RPMI7951 (cell line): ENCODE data around the gene INO80E. TPM values are rescaled to one million over a fixed set of nuclear protein-coding genes. Genes with fewer than 3 reads are reported as not detected.
A peak's percentile ranks its signal among the peaks of the same experiment; 100 is the strongest.
"Not testable (repeated sequence)": the region's sequence is repeated elsewhere in the genome, so short reads cannot be mapped to it uniquely, and the experiment has no call there.

ENCODE experiments used
- DNase-seq: peaks from one replicate; pipeline ENCODE4 v3.0.0-alpha.2; 2012; ENCODE audit warnings: low read depth
- total RNA-seq: library from RNA; depleted of rRNA; stranded (reverse); fragments of >200 nt; shearing (Covaris generic); gene quantifications from 2 replicates; pipeline ENCODE4 v1.2.3, GENCODE V29; 2014

The INO80E gene
- total RNA-seq, 1 experiment from 2014 or later = 53.7 TPM

- no peak for DNase-seq
These were observed 14.2 kb downstream of the INO80E start for GRCh38 chr16:30009990-30010843.

- DNase-seq = no peak
These were observed 15.0 kb downstream of the INO80E start, which contains the start of gene DOC2A for GRCh38 chr16:30010844-30011713. DOC2A (minus strand) TSS chr16:30011027; CDS start chr16:30010222, 805 bp downstream.

GRCh38 chr16:30011714-30012504, 15.9 kb downstream of the INO80E start:
- no peak for DNase-seq

- DNase-seq = not testable (repeated sequence)
These were observed 16.6 kb downstream of the INO80E start for GRCh38 chr16:30012598-30012997.

- not testable (repeated sequence) for DNase-seq
These were observed 19.4 kb downstream of the INO80E start for GRCh38 chr16:30015450-30015849.

- DNase-seq = no peak
These were observed 20.7 kb downstream of the INO80E start for GRCh38 chr16:30016555-30017276.

GRCh38 chr16:30017277-30017656, 21.2 kb downstream of the INO80E start:
- DNase-seq = no peak

GRCh38 chr16:30017937-30018336, 21.9 kb downstream of the INO80E start:
- DNase-seq = not testable (repeated sequence)

- no peak for DNase-seq
These were observed 22.7 kb downstream of the INO80E start for GRCh38 chr16:30018731-30019158.

GRCh38 chr16:30022887-30023286, 26.8 kb downstream of the INO80E start, which contains the start of gene C16orf92:
C16orf92 (plus strand) TSS chr16:30023198; CDS start chr16:30023341, 143 bp downstream.
- no peak for DNase-seq

- no peak for DNase-seq
These were observed 27.5 kb downstream of the INO80E start for GRCh38 chr16:30023586-30023985.

GRCh38 chr16:30024451-30024850, 28.4 kb downstream of the INO80E start:
- no peak for DNase-seq

- DNase-seq = no peak
These were observed 29.1 kb downstream of the INO80E start for GRCh38 chr16:30025156-30025555.

GRCh38 chr16:30025574-30025973, 29.5 kb downstream of the INO80E start:
- no peak for DNase-seq

GRCh38 chr16:30026449-30026848, 30.4 kb downstream of the INO80E start:
- DNase-seq = no peak

GRCh38 chr16:30027588-30028437, 31.8 kb downstream of the INO80E start:
- DNase-seq = no peak

GRCh38 chr16:30028438-30029076, 32.5 kb downstream of the INO80E start:
- peak; percentile 34 for DNase-seq

- DNase-seq = no peak
These were observed 34.1 kb downstream of the INO80E start for GRCh38 chr16:30030011-30030685.
